GM18907 (cell line): ENCODE results near the gene KCNH5.

Source experiments
- ATAC-seq: cut with Tn5 transposase; IDR thresholded peaks from one replicate; pipeline ENCODE4 v1.9.1; 2021; ENCODE audit warnings: mild to moderate bottlenecking, moderate library complexity; ENCODE audit not compliant: unreplicated experiment

The KCNH5 gene

DNA sequence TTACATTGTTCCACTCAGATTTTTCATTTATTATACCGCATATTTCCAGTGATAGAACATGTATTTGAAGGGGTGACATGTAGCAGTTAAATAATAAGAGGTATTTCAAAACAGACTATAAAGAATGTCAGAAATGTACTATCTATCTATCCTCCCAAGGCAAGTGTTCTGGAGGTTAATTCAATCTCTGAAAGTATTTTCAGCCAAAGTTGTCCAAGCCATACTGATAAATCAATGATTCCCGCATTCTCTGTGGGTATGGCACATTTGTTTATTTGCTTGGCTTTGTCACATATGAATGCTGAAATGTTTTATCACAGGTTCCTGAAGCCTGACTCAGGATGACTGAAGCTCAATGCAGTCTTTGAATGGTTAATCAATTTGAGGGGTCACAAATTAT lies 35.8 kb downstream of the KCNH5 start:
- no peak for ATAC-seq

DNA sequence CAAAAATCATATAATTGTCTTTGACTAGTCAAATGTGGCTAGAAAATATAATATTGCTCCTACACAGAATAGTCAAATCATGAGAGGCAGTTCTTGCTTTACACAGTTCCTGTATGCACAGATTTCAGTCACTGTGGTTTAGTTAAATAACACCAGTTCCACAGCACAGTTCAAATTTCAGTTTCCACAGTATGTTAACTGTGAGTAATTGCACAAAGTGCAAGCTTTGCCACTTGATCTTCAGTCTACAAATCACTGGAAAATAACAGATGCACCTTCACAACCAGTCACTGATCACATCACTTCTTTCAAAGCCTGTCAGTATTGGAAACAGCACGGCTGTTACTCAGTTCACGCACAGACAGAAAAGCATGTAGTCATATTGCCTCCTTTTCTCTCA lies 38.7 kb downstream of the KCNH5 start:
- ATAC-seq, result no peak

DNA sequence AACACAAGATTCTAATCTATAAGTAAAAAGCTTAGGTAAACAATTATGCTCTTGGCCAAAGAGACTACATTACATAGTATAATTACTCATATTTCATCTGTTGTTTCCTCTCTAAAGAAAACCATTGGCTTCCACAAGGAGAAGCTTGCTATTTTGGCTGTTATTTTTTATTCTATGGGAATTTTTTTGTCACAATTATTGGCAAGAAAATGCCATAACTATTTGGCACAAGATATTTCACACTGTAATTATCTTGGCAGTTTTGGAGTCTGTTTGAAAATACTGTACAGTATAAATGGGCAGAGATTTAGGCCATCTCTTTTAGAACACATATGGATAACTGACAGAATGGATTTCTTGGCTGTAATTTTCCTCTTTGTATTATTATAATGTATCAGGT lies 51.2 kb downstream of the KCNH5 start:
- no peak for ATAC-seq

DNA sequence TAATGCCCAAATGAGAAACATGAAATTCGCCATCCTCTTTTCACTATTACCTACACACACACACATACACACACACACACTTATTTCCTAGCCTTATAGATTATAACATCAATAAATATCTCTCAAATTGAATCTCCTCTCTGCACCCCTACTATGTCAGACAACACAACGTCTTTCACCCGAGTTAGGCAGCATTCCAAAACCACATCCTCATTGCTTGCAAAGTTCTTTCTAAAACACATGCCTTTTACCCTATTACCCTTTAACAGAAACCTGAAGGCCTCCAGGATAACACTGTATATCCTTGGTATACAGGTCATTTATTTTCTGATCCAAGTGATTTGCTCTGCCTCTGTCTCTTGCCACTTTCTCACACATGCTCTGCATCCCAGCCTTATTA lies 56.3 kb downstream of the KCNH5 start:
- ATAC-seq, result no peak

DNA sequence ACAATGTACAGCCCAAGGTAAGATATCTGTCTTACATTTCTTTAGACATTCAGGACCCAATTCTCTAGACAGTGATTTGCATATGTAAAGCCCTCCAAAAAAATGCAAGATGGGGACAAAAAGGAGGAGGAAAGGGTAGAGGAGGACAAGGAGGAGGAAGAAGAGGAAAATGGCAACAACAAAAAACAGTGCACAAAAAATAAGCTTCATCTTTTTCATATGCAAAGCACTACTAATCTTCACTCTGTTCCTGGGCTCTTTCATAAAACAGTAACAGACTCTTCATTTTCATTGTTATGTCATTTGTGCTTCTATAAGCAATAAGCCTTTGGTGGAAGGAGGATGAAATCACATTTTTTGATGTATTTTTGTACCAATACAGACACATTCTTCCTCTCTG lies 61.4 kb downstream of the KCNH5 start:
- no peak for ATAC-seq

DNA sequence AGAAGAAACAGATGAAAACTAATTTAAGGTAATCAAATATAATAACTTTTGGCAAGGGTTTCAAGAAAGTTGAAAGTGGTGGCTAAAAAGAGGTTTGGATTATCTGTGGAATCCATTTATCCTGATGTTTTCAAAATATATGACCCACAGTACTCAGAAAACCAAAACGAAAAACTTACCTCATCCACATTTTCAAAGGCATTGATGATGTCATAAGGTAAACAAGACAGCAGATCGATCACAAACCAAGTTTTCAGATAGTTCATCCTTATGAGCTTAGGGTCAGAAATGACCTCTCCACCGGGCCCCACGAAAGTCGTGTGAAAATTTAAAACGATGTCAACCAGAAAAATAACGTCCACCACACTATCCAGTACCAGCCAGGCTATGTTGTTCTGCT lies 64.6 kb downstream of the KCNH5 start:
- ATAC-seq, result no peak

DNA sequence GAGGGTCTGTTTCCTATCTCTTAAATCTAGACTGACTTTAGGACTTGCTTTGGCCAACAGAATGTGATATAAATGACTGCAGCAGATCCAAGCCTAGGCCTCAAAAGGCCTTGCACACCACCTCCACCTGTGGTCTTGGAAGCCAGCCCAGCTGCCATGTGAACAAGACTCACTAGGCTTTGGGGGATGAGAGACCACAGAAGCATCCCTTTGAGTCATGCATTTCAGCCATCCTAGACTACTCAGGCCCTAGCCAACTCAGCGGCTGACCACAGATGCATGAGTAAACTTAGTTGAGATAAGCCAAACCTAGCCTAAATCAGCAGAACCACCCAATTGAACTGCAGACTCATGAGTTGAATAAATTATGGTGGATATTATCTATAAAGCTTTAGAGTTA lies 87.7 kb downstream of the KCNH5 start:
- ATAC-seq, result no peak

DNA sequence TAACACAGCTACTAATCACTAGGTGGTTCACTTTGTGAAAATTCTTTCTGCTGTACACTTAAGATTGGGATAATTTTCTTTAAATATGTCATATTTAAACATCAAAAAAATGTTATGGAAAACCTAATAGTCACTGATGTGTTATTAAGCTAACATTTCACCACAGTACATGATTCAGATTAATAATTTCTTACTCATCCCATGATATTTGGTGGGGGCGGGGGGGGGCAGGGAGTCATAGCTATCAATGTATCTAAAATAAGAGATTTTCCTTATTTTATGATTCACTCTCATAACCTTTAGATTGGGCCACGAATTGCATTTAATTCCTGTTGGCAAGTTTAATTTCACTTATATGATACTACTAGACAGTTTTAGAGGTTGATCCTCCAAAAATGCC lies 88.8 kb downstream of the KCNH5 start:
- ATAC-seq, result no peak

DNA sequence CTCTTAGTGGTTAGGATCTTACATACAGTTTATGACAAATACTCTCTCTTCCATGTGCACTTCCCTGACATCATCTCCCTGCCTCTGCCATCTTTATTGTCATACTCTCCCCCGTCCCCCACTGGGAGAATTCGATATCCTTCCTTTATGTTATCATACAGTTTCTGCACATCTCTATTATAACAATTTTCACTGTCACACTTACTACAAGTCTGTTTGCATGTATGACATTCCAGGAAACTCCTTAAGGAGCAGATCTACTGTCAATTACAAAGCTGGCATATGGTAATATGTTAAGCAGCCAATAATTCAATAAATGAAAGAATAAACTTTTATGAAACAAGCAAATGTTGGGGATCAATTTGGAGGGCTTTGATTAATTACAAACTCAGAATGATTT lies 91.1 kb downstream of the KCNH5 start:
- ATAC-seq, result no peak

DNA sequence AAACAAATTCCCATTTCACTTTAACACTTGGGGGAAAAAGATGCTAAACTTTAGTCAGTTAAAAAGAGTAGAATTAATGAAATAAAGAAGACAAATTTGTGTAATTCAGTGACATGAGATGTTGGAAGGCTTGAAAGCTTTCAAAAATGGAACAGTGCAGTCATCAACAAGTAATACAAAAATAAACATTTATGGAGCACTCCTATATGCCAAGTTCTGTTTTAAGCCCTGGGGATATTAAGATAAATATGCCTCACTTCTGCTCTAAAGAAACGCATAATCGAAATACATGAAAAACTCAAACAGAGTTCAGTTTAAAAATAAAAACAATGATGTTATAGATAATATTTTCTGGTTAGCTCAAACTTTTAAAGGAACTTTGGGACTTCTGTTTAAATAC lies 93.0 kb downstream of the KCNH5 start:
- no peak for ATAC-seq

DNA sequence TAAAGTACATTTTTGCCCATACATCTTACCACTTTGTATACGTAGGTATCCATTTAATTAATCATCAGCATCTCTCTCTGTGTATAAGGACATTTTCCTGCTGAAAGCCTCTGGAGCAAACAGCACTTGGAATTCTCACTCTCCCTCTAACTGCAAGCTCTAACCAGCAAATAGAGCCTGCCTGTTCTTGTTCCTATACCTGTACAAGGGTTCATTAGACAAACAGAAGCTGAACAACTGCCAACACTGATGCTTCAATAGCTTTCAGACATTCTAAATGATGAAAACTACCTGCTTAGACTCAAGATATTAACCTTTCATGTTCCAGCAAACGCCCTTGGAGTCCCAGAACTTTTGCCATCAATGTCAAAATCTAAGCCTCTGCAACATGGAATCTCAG lies 98.0 kb downstream of the KCNH5 start:
- no peak for ATAC-seq

DNA sequence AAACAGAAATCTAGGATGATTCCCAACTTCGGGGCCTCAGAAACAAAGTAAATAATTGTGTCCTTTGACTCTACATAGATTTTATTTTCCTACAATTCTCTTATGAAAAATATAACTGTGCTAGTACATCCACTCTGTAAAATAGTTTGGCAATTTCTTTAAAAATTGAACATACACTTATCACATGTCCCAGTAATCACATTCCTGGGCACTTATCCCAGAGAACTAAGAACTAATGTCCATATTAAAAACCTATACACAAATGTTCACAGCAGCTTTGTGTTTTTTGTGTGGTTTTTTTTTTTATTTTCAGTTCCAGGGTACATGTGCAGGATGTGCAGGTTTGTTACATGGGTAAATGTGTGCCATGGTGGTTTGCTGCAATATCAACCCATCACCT lies 99.0 kb downstream of the KCNH5 start:
- no peak for ATAC-seq

DNA sequence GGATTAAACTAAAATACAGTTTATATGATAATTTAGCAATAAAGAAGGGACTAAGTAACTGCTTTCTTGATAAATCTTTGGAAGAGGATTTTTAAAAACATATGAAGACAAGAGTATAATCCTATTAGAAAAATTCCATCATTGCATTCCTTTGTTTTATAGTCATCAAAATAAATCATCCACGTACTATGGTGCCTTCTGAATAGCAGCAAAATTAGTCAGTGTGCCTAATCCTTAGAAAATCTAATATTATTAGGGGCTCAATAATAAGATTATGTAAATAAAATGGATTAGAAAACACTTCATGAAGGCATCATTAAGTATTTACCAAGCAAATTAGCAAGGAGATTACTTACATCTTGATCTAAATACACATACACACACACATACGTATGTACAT lies 102.1 kb downstream of the KCNH5 start:
- ATAC-seq, result no peak

DNA sequence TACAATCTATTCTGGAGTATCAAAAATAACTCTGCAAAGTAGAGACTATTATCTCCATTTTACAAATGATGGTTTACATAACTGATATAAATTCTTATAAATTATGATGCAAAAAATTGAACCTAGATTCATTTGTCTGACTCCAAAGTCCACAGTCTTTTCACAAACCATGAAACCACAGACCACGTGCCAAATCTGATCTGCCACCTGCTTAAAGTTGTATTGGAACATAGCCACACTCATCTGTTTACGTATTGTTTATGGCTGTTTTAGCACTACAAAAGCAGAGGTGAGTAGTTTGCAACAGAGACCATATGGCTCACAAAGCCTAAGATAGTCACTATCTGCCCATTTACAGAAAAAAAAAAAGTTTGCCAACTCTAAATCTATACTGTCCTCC lies 105.3 kb downstream of the KCNH5 start:
- ATAC-seq, result no peak

DNA sequence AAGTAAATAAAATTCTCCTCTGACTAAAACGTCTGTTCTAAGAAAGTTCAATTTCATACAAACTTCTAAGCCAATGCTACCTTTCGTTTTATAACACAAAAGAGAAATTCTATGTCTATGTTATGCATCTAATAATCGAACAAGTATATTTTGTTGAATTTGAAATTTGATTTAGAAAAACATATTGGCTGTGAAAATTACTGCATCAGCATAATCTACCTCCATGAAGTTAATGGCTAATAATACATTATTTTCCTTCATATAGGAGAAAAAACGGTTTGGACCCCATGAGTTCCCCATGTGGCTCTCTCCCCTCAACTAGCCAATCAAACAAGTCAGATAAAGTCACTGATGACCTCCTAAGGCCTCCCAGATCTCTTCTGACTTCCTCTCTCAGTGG lies 106.5 kb downstream of the KCNH5 start:
- no peak for ATAC-seq

DNA sequence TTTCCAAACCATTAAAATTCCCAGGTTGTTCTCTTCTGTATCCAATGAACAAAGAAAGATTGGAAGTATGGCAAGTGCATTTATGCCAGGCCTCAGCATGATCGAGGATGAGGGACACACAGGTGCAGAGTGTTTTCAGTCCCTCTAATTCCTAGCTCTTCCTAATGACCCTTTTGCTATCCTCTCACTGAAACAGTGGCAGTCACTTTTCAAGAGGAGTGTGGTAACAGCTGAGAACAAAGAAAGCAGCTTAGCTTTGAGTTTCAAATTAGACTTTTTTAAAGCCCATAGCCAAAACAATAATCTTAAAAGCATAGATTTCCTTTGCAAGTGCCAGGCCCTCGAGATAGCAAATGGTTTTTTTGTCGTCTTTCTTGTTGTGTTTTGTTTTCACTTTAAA lies 110.8 kb downstream of the KCNH5 start:
- no peak for ATAC-seq

DNA sequence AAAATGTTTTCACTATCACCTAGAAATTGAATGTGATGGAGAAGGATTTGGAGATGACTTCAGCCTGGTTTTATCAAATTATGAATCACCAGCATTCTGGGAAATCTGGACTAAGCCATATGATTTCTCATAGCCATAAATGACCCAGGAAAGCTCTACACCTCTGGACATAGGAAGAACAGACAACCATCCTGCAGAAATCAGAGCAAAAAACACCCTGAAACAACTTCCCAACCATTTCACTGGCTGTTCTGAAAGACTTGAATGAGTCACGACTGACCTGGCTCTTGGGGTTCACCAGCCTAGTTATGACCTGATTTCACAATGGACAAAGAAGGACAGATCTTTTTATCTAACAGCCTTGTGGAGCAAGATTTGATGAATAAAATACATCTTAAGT lies 123.8 kb downstream of the KCNH5 start:
- ATAC-seq, result no peak

DNA sequence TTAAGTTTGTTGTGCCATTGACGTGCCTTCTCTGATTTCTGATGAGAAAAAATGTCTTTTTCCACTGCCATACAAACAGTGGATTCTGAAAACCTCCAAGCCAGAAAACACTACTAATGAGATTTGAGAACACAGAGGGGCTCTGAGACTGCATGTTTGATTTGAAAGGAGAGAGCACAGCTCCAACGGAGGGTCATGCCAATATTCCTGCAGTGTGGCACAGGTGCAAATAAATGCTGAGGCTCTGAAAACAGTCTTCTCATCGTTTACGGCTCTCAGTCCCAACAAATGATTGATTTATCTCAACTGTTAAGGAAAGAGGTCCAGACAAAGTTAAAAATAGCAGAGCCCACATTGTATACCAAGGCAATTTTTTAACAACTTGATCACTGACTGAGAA lies 128.7 kb downstream of the KCNH5 start:
- no peak for ATAC-seq

DNA sequence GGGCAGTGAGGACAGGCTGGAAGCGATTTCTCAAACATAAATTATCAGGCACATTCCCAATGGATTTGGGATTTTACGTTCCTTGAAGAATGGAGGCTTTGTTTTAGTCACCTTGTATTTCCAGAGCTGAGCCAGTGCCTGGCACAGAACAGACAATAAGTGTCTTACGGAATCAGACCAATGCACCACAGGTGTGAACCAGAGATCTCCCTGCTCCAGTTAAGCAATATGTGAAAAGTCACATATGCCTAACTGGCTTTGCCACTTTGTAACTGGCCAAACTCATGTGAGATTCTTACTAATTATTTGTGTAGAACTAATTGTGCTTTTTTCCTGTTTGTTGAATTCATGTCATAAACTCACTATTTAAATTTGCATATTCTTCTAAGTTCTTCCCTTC lies 130.4 kb downstream of the KCNH5 start:
- ATAC-seq, result no peak

DNA sequence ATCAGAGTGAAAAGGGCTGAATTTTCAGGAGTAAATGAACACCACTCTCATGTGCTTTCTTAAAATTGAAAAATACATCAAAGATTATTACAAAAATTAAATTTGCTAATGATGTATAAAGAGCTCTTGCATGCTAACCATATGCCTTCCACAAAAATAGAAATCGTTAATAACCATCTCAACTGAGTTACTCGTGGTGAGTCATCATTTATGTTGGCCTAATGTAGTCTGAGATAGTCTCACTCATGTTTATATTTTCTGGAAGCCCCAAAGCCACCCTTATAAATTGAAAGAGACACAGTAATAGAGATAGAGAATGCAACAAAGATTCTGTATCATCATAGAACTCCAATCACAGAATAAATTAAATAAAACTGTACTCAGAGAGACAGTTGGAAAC lies 131.2 kb downstream of the KCNH5 start:
- ATAC-seq, result no peak

DNA sequence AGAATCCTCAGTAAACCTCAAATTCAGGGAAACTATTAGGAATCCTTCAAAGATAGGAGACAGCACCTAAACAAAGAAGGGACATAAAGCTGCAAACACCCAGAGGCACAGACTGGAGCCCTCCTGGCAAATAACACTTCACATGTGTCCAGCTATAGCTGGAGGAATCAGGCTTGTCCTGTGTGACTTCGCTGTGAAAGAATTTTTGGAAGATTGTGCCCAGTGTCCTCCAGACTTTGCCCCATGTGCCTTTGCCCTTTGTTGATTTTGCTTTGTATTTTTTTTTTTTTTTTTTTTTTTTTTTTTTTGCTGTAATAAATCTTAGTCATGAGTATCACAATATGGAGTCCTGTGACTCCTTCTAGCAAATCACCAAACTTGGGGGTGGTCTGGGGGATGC lies 136.8 kb downstream of the KCNH5 start:
- no peak for ATAC-seq

DNA sequence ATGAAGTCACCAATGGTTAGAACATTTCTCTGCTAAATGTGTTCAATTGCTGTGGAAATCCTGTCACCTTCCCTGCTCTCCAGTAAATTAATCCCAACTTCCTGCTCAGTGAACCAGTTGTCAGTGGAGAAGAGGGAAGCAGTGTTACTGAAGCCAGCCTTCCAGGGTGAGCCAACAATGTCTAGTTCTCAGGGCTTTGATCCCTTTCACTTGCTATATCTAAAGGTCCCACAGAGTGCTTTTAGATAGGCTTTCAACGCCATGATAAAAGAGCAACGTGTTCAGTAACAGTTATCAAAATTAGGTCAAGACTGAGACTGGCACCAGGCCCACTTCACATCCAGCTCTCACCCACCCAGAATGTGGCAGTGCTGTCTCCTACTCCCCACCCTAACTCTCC lies 139.7 kb downstream of the KCNH5 start:
- no peak for ATAC-seq

DNA sequence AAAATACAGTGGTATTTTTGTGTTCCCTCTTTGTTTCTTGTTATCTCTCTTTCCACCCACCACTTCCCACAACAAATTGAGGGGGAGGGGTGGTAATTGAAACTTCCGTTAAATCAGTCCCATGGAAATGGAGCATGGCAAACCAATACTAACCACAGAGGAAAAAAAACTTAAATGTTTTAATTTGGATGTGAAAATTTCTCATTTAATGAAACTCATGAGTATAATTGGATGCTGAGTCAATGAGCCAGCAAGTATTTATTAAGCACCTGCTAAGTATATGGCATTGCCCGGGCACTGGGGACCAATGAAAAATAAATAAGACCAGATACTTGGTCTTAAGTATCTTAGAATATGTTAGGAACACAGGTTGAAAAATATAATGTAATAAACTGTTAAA lies 147.5 kb downstream of the KCNH5 start:
- no peak for ATAC-seq

DNA sequence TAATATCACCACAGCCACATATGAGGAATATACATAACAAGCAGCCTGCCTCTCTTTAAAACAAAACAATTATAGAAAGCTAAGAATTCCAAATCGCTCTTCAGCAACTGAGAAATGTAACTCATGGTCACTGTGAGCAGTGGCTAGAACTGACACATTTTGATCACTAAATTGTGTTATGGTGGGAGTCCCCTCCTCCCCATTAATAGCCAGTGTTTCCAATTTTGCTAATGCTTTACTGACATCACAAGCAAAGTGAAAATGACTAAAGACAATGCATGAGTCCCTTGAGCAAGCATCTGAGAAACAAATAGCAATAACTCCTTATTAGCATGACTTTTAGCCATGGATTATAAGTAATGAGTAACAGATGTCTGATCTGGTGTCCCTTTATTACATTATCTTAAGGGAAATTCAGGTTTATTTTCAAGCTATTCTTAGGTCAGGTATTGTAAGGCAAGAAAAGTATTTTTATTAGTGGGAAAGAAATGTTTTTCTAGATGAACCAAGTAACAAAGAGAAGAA lies 148.3 kb downstream of the KCNH5 start:
- no peak for ATAC-seq
